HG03095 (cell line): ENCODE measurements around the gene SS18L1.

Source experiments
- ATAC-seq: cut with Tn5 transposase; IDR thresholded peaks from one replicate; pipeline ENCODE4 v1.9.1; 2021; ENCODE audit warnings: moderate library complexity; ENCODE audit not compliant: unreplicated experiment

Gene SS18L1

DNA sequence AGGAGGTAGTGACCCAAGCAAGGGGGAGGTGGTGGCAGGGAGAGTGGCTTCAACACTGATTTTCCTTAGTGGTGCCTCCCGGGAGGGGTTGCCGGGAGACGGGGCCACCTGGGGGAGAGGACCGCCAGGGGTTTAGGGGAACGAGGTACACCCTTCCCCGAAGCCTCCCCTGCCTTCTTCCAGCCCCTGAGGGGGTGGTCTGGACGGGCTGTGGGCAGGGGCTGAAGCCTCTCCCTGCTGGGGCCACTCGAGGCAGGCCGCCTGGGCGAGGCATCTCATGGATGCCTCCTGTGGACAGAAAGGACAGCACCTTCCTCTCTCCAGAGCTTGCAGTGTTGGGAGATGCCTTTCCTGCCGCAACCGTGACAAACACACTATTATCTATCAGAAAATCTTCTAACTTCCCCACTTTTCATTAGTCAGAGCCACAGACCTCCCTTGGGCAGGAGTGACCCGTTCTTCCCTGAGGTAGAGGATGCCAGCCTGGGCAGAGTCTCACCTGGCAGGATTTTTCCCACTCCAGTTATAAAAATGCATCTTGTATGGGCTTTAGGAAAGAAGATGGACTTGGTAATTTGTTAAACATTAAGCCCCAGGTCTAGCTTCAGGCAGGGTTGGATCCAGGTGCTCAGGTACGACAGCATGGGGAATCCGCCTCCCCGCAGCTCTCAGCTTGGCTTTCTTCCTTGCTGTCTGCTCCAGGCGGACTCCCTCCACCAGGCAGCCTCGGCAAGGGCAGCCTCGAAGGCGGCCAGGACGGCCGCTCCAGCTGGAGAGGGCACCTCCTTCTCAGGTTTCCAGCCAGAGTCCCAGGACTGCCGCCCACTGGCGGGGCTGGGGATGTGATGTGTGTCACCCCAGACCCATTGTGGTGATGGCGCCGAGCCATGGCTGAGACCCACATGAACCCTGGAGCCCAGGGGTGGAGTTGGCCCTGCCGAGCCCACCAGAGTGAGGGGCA lies 65.5 kb downstream of the SS18L1 start:
- ATAC-seq: no peak

DNA sequence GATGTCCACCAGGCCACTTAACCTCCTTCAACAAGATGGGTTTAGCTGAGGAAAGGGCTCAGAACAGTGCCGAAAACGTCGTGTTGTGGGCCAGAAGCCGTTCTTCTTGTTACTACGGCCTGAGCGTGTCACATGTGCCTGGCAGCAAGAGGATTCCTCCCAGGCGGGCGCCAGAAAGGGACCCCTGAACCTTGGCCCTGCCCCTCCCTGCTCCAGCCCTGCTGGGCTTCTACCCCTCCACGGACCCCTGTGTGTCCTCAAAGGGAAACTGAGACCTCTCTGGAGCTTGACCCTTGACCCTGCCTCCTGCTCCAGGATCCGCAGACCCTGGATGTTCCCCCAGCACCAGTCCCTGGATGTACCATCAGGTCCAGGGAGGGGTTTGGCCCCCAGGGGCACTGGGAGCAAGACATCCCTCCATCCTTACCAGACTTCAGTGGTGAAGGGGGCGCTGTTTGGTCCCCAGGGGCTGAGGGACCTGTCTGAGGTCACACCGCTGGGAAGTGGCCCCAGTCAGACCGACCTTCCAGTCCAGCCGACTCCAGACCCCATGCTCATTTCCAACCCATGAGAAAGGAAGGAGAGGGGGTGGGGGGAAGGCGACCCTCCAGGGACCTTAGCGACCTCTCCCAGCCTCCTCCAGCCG lies 66.4 kb downstream of the SS18L1 start:
- no peak for ATAC-seq

DNA sequence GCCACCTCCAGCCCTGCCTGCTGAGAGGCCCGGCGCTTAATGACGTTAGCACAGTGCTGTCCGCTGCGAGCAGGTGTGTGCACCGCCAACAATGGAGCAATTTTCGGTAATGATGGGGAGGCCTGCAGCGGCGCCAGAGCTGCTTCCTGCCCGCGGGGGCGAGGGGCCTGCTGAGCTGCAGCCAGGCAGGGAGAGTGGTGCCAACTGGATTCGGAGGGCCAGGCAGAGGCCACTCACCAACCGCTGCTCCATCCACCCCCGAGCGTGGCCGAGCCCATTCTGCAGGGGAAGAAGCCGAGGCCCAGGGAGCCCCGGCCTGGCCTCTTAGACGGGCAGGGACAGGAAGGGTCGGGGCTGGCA lies 66.9 kb downstream of the SS18L1 start:
- ATAC-seq: no peak

DNA sequence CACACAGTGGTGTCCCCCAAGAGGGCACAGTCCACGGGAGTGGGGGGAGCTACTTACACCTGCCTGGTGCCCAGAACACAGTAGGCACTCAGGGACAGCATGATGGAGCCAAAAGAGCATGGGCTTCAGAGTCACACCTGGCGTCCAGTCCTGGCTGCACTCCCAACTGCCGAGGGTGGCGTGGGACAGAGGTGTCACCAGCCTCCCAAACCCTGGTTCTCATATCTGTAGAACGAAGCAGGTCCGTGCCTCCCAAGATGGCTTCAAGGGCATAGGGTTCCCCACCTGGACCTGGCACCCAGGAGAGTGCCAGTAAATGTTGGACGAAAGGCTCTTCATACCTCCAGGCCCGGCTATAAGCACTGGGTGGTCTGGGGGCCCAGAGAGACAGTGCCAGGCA lies 67.6 kb downstream of the SS18L1 start:
- no peak for ATAC-seq

DNA sequence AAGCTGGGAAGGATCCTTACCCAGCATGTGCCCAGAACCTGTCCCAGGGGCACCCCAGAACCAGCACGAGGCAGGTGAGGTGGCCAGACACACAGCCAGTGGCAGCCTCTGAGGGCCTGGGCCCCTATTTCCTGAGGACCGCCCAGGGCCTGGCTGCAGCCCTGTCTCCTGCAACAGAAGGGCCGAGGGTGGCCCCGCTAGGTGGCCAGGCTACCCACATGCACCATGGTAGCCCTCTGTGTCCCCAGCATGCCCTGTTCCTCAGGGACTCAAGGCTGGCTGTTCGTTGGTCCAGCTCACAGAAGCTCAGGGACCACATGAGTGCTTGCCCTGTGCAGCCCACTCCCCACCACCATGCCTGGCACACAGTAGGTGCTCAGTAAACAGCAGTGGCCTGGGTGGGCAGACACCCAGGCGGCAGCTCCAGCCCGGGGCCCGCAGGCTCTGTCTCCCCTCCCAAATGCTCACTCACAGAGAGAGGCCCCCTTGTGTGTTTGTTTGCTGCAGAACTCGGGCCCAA lies 68.3 kb downstream of the SS18L1 start:
- no peak for ATAC-seq

DNA sequence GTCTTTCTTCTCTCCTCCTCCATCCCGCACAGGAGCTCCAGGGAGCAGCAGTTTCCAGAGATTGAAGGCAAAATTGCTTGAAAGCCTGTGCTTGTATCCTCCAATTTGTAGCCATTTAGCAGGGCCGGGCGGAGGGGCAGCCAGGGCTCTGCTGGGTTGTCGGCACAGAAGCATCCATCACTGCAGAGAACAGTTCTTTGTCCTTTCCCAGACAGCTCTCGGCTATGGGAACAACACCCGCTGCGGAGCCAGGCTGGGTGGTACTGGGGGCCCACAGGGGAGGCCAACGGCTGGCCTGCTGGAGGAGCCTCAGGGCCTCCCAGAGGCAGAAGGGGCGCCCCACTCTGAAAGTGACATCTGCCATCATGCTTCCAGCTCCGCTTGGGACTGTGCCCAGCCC lies 68.7 kb downstream of the SS18L1 start:
- no peak for ATAC-seq

DNA sequence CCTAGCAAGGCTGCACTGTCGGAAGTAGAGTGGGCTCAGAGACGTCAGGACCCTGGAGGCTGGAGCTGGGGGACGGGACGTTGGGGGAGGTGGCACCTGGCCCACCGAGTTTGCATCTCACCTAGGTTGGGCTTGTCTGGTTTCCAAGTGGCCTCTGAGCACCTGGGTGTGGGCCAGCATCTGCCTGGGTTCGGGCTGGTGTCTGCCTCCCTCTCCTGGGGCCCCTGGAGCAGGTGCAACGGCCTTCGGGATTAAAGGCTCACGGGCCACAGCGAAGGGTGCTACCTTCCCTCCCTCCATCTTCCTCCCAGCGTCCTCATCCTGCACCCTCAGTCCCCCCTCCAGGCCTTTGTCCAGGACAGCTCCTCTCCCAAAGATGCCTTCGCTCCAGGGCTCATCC lies 70.5 kb downstream of the SS18L1 start:
- ATAC-seq: no peak

DNA sequence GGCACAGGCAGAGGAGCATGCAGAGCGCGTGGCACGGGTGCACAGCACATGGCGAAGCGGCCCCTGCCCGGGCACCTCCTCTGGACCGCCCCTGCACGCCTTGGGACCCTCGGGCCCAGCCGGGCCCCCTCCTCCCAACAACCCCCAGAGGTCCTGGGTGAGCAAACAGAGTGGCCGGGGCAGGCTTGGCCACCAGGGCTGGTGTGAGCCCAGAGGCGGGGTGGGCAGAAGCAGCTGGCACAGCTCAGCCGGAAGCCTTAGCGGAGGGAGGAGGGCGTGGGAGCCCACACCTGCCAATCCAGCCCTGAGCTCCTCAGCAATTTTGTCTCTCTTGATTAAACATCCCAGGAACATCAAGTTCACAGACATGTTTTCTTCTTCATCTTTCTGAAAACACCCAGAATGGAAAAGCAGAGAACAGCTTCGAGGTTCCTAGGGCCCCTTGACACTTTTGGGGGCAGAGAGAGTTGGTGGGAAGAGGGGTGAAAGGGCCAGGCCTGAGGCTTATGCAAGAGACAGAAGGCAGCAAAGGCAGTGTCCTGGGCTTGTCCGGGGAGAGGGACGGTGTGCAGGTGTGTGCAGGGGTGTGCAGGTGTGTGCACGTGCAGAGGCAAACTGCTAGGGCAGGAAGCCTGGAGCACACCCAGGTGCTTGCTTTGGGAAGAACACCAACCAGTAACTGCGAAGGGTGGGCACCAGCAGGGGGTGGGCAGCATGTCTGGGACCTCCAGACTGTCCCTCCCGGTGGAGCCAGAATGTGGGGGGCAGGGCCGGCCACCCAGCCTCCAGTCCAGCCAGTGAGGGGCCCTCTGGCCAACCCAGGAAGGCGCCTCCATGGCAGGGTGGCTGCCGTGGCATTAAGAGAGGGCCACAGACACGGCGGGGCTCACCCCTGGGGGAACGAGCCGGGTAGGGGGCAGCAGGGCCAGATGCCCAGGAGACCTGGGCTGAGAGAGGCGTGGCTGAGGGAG lies 71.7 kb downstream of the SS18L1 start:
- ATAC-seq: no peak

DNA sequence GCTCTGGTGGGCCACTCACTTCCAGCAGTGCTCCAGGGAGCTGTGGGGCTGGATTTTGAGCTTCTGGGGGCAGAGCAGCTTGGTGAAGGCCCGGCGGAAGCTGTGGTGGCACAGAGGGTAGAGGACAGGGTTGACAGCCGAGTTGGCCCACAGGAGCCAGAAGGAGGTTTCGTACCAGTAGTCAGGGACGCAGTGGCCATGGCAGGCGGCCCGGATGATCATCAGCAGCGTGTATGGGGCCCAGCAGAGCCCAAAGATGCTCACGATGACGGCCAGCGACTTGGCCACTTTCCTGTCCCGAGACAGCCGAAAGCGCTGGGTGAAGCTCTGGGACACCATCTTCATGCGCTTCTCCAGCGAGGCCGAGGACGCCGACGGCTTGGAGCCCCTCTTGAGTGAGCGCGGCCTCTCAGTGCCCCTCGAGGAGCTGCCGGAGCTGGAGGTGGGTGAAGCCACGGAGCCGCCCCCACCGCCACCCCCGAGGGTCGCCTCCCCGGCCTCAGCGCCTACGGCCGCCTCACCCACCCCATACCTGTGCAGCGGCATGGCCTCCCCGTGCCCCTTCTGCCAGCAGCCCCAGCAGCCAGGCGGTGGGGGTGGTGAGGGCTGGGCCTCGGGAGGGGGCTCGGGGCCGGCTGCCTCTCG lies 72.5 kb downstream of the SS18L1 start:
- no peak for ATAC-seq

DNA sequence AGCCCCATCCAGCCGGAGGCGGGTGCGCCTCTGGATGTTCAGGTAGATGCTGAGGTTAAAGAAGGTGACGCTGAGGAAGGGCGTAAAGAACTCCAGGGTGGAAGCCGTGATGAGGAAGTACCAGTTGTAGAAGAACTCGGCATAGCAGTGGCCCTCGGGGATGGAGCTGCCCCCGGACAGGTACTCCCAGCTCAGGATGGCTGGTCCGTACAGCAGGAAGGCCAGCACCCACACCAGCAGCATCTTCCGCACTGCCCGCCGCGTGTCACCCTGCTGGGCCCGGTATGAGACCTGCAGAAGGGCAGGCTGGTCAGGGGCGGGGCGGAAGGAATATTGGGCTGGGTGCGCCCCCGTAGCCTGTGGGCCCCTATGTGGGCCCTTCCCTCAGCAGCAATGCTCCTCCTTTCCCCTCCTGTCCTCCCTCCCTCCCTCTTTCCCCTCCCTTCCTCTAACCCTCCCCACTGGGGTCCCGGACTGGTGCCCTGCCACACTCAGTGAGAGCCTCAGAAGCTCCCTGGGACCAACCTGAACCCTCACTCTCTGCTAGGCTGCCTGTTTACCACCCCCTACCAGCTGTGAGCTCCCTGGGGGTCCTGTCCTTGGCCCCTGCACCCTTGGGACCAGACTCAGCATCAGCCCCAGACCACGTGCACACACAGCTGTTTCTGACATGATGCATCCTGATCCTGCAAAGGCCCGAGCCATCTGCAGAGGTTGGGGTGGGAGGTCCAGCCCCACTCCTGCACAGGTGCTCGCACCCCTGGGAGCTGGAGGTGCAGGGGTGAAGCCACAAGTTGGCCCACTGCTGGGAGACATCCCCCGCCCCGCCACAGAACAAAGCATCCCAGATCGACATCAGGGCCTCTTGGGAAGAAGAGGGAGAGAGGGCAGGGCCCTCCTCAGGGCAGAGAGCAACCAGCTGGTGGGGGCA lies 73.3 kb downstream of the SS18L1 start:
- ATAC-seq: no peak

DNA sequence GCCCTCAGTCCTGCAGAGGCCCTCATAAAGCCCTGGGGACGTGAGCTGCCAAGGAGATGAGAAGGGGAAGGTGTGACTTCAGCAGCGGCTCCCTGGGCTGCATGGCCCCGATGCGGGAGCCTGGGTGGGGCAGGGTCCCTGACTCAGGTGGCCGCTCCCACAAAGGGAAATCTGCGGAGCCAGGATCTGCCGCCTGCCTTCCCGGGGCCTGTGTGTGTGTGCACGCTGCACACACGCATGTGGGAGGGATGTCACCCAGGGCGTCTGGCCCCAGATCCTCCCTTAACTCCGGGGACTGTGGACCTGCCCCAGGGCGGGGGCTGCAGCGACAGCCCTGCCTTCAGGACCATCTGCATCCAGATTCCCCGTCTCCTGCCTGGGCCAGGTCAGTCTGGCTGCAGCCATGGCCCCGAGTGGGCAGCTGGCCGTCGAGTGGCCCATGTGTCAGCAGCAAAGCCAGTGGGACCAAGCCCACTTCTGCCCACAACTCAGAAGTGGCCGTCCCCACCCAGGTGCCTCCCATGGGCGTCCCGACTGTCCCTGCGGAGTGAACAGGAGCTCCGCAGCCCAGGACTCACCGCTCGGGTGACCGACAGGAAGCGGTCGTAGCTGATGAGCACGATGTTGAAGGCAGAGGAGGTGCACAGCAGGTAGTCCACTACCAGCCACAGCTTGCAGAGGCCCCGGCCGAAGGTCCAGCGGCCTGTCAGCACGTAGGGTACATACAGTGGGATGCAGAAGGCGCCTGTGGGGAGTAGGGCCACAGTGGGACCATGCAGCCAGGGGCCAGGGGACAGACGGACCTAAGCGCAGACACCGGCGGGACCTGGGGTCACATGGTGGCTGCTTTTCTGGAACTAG lies 74.6 kb downstream of the SS18L1 start:
- ATAC-seq: no peak

DNA sequence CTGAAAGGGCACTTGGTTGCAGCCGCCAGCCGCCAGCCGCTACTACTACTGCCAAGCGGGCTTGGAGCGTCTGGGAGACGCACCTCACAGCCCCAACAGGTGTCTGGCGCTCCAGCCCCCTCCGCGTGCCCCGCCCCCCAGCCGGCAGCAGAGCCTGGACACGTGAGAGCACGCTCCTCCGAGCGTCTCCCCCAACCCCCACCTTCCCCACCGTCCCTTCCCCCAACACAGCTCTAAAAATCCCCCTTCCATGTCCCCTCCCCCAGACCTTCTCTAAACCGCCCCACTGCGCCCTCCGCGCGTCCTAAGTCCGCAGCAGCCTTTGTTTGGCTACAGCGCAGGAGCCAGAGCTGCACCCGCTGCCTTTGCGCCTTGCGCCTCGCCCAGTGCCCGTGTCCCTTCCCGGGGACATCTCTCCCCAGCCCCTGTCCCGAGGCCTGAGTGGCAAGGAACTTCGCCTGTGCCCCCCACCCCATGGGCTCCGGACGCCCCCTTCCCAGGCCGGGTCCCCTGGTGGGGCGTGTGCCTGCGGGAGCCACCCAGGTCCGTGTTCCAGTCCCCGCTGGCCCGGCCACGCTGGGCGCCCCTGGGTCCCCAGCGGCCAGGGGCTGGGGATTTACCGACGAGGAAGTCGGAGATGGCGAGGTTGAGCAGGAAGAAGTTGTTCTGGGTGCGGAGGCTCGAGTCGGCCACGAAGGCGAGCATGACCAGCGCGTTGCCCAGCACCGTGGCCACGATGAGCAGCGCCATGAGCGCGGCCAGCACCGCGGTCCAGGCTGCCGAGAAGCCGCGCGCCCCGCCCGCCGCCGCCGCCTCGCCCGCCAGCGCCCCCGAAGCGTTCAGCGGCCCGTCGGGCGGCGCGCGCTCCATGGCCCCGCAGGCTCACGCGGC lies 75.8 kb downstream of the SS18L1 start:
- ATAC-seq: no peak

DNA sequence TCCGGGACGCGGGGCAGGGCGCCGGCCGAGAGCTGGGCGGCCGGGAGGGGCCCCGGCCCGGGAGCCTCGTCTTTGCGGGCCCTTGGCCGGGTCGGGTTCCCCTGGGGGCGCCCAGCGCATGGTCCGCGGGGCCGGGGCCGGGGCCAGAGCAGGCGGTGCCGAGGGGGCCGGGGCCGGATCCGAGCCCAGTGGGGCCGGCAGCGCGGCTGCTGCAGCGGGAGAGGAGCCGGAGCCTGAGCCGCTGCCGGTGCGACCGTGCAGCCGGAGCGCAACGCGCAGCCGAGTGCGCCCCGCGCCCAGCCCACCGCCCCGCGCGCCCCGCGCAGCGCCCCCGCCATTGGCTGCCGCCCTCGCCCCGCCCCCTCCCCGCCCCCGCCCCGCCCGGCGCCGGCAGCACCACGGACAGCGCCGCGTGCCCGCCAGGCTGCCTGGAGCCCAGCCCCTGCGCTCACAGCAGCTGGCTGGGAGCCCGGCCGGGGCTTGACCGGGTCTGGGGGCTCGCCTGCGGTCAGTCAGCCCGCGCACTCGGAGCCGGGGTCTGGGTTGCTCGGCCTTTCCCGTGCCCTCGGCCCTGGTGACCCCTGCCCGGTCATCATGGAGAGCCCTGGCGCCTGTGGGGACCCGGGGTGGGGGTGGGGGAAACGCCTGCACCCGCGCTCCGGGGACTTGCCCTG lies 76.6 kb downstream of the SS18L1 start, which contains the start of gene HRH3:
HRH3 (minus strand) TSS at position 287 of the 674 bp plus-strand sequence. CDS start 308 bp downstream, outside the sequence.
- no peak for ATAC-seq

DNA sequence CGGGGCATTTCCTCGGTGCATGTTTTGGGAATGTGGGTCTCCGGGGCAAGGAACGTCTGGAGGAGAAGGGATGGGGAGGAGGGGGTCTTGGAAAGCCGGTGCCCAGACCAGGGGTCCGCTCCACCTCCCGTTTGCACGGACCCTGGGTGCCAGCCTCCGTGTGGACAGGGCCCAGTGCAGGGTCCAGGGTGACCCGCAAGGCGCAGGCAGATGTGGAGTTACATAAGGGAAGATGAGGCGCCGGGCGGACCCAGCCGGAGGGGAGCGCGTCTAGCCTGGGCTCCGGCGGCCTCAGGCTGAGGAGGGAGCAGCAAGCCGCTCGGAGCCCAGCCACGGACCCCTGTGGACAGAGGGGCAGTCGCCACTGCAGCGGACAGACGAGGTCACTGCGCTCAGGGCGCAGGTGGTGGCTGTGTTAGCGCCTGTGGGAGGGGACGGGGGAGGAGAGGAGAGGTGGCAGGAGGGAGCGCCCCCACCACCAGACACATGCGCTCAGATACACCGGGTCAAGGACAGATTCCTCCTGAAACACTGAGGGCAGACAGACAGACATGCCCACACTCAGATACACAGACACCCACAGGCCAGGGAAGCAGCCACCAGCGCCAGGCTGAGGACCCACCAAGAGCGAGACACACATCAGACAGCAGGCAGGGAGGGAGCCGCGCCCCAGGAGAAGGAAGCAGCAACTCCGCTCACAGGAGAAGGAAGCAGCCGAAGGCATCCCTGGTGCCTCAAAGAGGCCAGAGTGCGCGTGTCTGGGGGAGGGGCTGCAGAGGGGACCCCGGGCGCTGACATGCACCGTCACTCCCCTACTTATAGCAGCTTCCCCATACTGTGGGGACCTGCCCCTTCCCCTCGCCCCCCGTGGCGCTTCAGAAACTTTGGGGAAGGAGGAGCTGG lies 77.3 kb downstream of the SS18L1 start:
- no peak for ATAC-seq

DNA sequence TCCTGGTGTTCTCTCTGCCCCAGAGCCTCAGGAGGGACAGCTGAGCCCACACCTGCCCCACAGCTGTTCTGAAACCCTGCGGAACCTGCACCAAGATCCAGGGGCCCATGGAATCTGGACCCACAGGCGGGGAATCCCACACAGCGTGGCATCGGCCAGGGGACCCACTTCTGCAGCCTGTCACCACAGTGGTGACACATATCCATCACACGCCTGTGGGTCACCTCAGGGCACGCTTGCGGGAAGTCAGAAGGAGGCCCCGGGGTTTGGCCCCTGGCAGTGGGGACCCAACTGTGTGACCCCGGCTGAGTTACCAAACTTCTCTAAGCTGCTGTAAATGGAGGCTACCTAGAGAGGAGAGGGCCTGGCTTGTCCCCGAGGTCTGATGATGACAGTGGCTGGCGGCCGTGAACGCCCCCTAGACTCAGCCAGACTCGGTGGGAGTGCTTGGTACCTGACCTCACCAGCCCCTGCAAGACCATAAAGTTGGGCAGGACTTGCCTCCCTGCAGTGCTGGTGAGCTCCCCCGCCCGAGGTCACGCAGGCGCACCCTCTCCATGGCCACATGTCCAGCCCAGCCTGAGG lies 78.8 kb downstream of the SS18L1 start:
- no peak for ATAC-seq
